ENCODE measurements around the gene HPCAL4. TPM values are rescaled to one million over a fixed set of nuclear protein-coding genes. Genes with fewer than 3 reads are reported as not detected.
A peak's percentile ranks its signal among the peaks of the same experiment; 100 is the strongest.

The HPCAL4 gene
- total and polyA plus RNA-seq, 5 donors, result 0.89 to 5.2 (median 3.4) TPM

GRCh38 chr1:39662861-39663260, 28.4 kb downstream of the HPCAL4 start:
- ATAC-seq (no peak), DNase-seq (no peak)
- no peak overlapping the region for H3K27ac ChIP-seq (ENCODE audit: low read length)
- 81% methylated on average over 1 of the region's 1 CpG for WGBS
- intact Hi-C loops (cut with DNase I), result loop anchor here in 1 of 4 donors (10.0 kb wide), 1 partner anchor 52 kb away; no protein-coding TSS in a partner anchor
- no peaks in the 10 kb centered on the region for H3K27me3 ChIP-seq (ENCODE audit: control insufficient read depth, insufficient read depth)
- H3K4me1 ChIP-seq (ENCODE audit: control insufficient read depth, insufficient read depth, low read length), result no peaks in the 10 kb centered on the region
- H3K9me3 ChIP-seq (ENCODE audit: control insufficient read depth, low read length), result no peaks in the 10 kb centered on the region
- no peak overlapping the region for H3K4me3 ChIP-seq (ENCODE audit: low read length)

- ATAC-seq (no peak), DNase-seq (no peak)
- Histone ChIP-seq H3K4me3 (ENCODE audit: low read length) (no peak overlapping the region), H3K27ac (ENCODE audit: low read length) (no peak overlapping the region), H3K27me3 (ENCODE audit: control insufficient read depth, insufficient read depth) (no peaks in the 10 kb centered on the region), H3K4me1 (ENCODE audit: control insufficient read depth, insufficient read depth, low read length) (peaks cover 3% of the 10 kb centered on the region), H3K9me3 (ENCODE audit: control insufficient read depth, low read length) (no peaks in the 10 kb centered on the region)
- WGBS, result 87% methylated on average over 5 of the region's 5 CpGs
- intact Hi-C loops (cut with DNase I), result no loop called here
Observed at GRCh38 chr1:39659538-39659937, 31.7 kb downstream of the HPCAL4 start.

GRCh38 chr1:39659110-39659509, 32.1 kb downstream of the HPCAL4 start:
- Histone ChIP-seq H3K27me3 (ENCODE audit: control insufficient read depth, insufficient read depth) (no peaks in the 10 kb centered on the region), H3K4me1 (ENCODE audit: control insufficient read depth, insufficient read depth, low read length) (peaks cover 3% of the 10 kb centered on the region), H3K9me3 (ENCODE audit: control insufficient read depth, low read length) (no peaks in the 10 kb centered on the region), H3K27ac (ENCODE audit: low read length) (no peak overlapping the region), H3K4me3 (ENCODE audit: low read length) (no peak overlapping the region)
- 94% methylated on average over 12 of the region's 12 CpGs for WGBS
- DNase-seq (no peak), ATAC-seq (no peak)
- intact Hi-C loops (cut with DNase I), result no loop called here

- H3K4me3 ChIP-seq (ENCODE audit: low read length), result no peak overlapping the region
- H3K4me1 ChIP-seq (ENCODE audit: control insufficient read depth, insufficient read depth, low read length), result peaks cover 5% of the 10 kb centered on the region
- ATAC-seq (peak; percentile 17 to 53), DNase-seq (peak; percentile 75 to 90 (median 83))
- H3K27me3 ChIP-seq (ENCODE audit: control insufficient read depth, insufficient read depth), result no peaks in the 10 kb centered on the region
- intact Hi-C loops (cut with DNase I), result no loop called here
- H3K27ac ChIP-seq (ENCODE audit: low read length), result no peak overlapping the region
- WGBS, result 25% methylated on average over 6 of the region's 6 CpGs
- H3K9me3 ChIP-seq (ENCODE audit: control insufficient read depth, low read length), result no peaks in the 10 kb centered on the region
Observed at GRCh38 chr1:39657923-39658485, 33.2 kb downstream of the HPCAL4 start.

GRCh38 chr1:39657402-39657801, 33.8 kb downstream of the HPCAL4 start:
- WGBS, result 86% methylated on average over 3 of the region's 3 CpGs
- ATAC-seq (no peak), DNase-seq (no peak)
- no peaks in the 10 kb centered on the region for H3K9me3 ChIP-seq (ENCODE audit: control insufficient read depth, low read length)
- H3K27ac ChIP-seq (ENCODE audit: low read length), result no peak overlapping the region
- no peak overlapping the region for H3K4me3 ChIP-seq (ENCODE audit: low read length)
- no peaks in the 10 kb centered on the region for H3K27me3 ChIP-seq (ENCODE audit: control insufficient read depth, insufficient read depth)
- intact Hi-C loops (cut with DNase I), result no loop called here
- H3K4me1 ChIP-seq (ENCODE audit: control insufficient read depth, insufficient read depth, low read length), result peaks cover 5% of the 10 kb centered on the region

GRCh38 chr1:39656391-39656790, 34.8 kb downstream of the HPCAL4 start:
- no peaks in the 10 kb centered on the region for H3K27me3 ChIP-seq (ENCODE audit: control insufficient read depth, insufficient read depth)
- no peaks in the 10 kb centered on the region for H3K9me3 ChIP-seq (ENCODE audit: control insufficient read depth, low read length)
- intact Hi-C loops (cut with DNase I), result no loop called here
- H3K4me3 ChIP-seq (ENCODE audit: low read length), result no peak overlapping the region
- peaks cover 5% of the 10 kb centered on the region for H3K4me1 ChIP-seq (ENCODE audit: control insufficient read depth, insufficient read depth, low read length)
- ATAC-seq, result no peak
- DNase-seq, result no peak
- 86% methylated on average over 2 of the region's 2 CpGs for WGBS
- H3K27ac ChIP-seq (ENCODE audit: low read length), result no peak overlapping the region

- Histone ChIP-seq H3K27me3 (ENCODE audit: control insufficient read depth, insufficient read depth) (no peaks in the 10 kb centered on the region), H3K4me3 (ENCODE audit: low read length) (no peak overlapping the region), H3K9me3 (ENCODE audit: control insufficient read depth, low read length) (no peaks in the 10 kb centered on the region), H3K4me1 (ENCODE audit: control insufficient read depth, insufficient read depth, low read length) (peaks cover 5% of the 10 kb centered on the region), H3K27ac (ENCODE audit: low read length) (peak overlapping the region; percentile 42)
- ATAC-seq (peak; percentile 17 to 25), DNase-seq (peak in 1 of 3 donors; percentile 67)
- intact Hi-C loops (cut with DNase I), result no loop called here
- WGBS, result 52% methylated on average over 5 of the region's 5 CpGs
Observed at GRCh38 chr1:39655578-39656268, 35.5 kb downstream of the HPCAL4 start.

- H3K27ac ChIP-seq (ENCODE audit: low read length), result no peak overlapping the region
- no peaks in the 10 kb centered on the region for H3K27me3 ChIP-seq (ENCODE audit: control insufficient read depth, insufficient read depth)
- no peak overlapping the region for H3K4me3 ChIP-seq (ENCODE audit: low read length)
- H3K4me1 ChIP-seq (ENCODE audit: control insufficient read depth, insufficient read depth, low read length), result peaks cover 5% of the 10 kb centered on the region
- ATAC-seq, result no peak
- H3K9me3 ChIP-seq (ENCODE audit: control insufficient read depth, low read length), result no peaks in the 10 kb centered on the region
- intact Hi-C loops (cut with DNase I), result loop anchor here in 3 of 4 donors (5.0 kb wide), 2 partner anchors 42 to 47 kb away; no protein-coding TSS in a partner anchor
- 65% methylated on average over 7 of the region's 7 CpGs for WGBS
- DNase-seq, result no peak
Observed at GRCh38 chr1:39654291-39654690, 36.9 kb downstream of the HPCAL4 start.

GRCh38 chr1:39653546-39654031, 37.6 kb downstream of the HPCAL4 start:
- Histone ChIP-seq H3K4me3 (ENCODE audit: low read length) (no peak overlapping the region), H3K27ac (ENCODE audit: low read length) (no peak overlapping the region), H3K9me3 (ENCODE audit: control insufficient read depth, low read length) (no peaks in the 10 kb centered on the region), H3K4me1 (ENCODE audit: control insufficient read depth, insufficient read depth, low read length) (peaks cover 7% of the 10 kb centered on the region), H3K27me3 (ENCODE audit: control insufficient read depth, insufficient read depth) (no peaks in the 10 kb centered on the region)
- DNase-seq (peak; percentile 80 to 92 (median 88)), ATAC-seq (peak; percentile 64 to 68)
- intact Hi-C loops (cut with DNase I), result loop anchor here (2.0 to 5.0 kb wide), 3 partner anchors 41 to 46 kb away; no protein-coding TSS in a partner anchor
- 2% methylated on average over 8 of the region's 8 CpGs for WGBS

GRCh38 chr1:39652554-39652953, 38.7 kb downstream of the HPCAL4 start:
- peaks cover 13% of the 10 kb centered on the region for H3K4me1 ChIP-seq (ENCODE audit: control insufficient read depth, insufficient read depth, low read length)
- WGBS, result 79% methylated on average over 2 of the region's 2 CpGs
- intact Hi-C loops (cut with DNase I), result loop anchor here (2.0 to 5.0 kb wide), 3 partner anchors 40 to 45 kb away; no protein-coding TSS in a partner anchor
- H3K27ac ChIP-seq (ENCODE audit: low read length), result peak overlapping the region; percentile 42
- no peaks in the 10 kb centered on the region for H3K9me3 ChIP-seq (ENCODE audit: control insufficient read depth, low read length)
- DNase-seq, result no peak
- ATAC-seq, result no peak
- H3K27me3 ChIP-seq (ENCODE audit: control insufficient read depth, insufficient read depth), result no peaks in the 10 kb centered on the region
- H3K4me3 ChIP-seq (ENCODE audit: low read length), result no peak overlapping the region

- H3K4me1 ChIP-seq (ENCODE audit: control insufficient read depth, insufficient read depth, low read length), result peaks cover 18% of the 10 kb centered on the region
- peak; percentile 54 to 69 for ATAC-seq
- no peak overlapping the region for H3K27ac ChIP-seq (ENCODE audit: low read length)
Observed at GRCh38 chr1:39652105-39652504, 39.1 kb downstream of the HPCAL4 start.

More at GRCh38 chr1:39652105-39652504, 39.1 kb downstream of the HPCAL4 start:
- intact Hi-C loops (cut with DNase I), result loop anchor here (2.0 to 5.0 kb wide), 3 partner anchors 40 to 45 kb away; no protein-coding TSS in a partner anchor
- H3K4me3 ChIP-seq (ENCODE audit: low read length), result no peak overlapping the region
- WGBS, result 59% methylated on average over 6 of the region's 6 CpGs
- DNase-seq, result peak; percentile 73 to 93 (median 85)
- no peaks in the 10 kb centered on the region for H3K27me3 ChIP-seq (ENCODE audit: control insufficient read depth, insufficient read depth)
- H3K9me3 ChIP-seq (ENCODE audit: control insufficient read depth, low read length), result no peaks in the 10 kb centered on the region
